Aorta (tissue), 5 donors: ENCODE results near the gene SORBS1. TPM values are rescaled to one million over a fixed set of nuclear protein-coding genes. Genes with fewer than 3 reads are reported as not detected.

ENCODE experiments used
- ATAC-seq: fragments of 200-7000 bp; cut with Tn5 transposase; one replicate; pipeline ENCODE4 v1.9.1; 2022; ENCODE audit warnings: moderate library complexity; ENCODE audit not compliant: low FRiP score
- DNase-seq, 2 donors: peaks; one replicate each; pipeline ENCODE4 v3.0.0-alpha.2; 2020
- H3K27ac ChIP-seq, 2 donors: one replicate each; pipeline ENCODE4 v1.5.1; 2013; ENCODE audit warnings: low read length in 2 of 2, mild to moderate bottlenecking in 2 of 2, moderate library complexity in 2 of 2, control low read depth in 1 of 2, inconsistent platforms in 1 of 2, low read depth in 1 of 2
- H3K27me3 ChIP-seq, 2 donors: one replicate each; pipeline ENCODE4 v1.6.1; 2013; ENCODE audit warnings: control low read depth in 1 of 2, low read length in 1 of 2, mild to moderate bottlenecking in 1 of 2, moderate library complexity in 1 of 2; ENCODE audit not compliant: insufficient read depth in 2 of 2, control insufficient read depth in 1 of 2
- H3K36me3 ChIP-seq, 2 donors: one replicate each; pipeline ENCODE4 v1.6.1; 2013; ENCODE audit warnings: control low read depth in 1 of 2, low read length in 1 of 2, mild to moderate bottlenecking in 1 of 2; ENCODE audit not compliant: insufficient read depth in 2 of 2, control insufficient read depth in 1 of 2
- H3K4me1 ChIP-seq, 2 donors: one replicate each; pipeline ENCODE4 v1.6.1; 2013; ENCODE audit warnings: low read length in 2 of 2, control low read depth in 1 of 2, mild to moderate bottlenecking in 1 of 2, moderate library complexity in 1 of 2; ENCODE audit not compliant: insufficient read depth in 2 of 2, control insufficient read depth in 1 of 2
- H3K4me3 ChIP-seq, 2 donors: one replicate each; pipeline ENCODE4 v1.5.1; 2013; ENCODE audit warnings: low read length in 2 of 2, control low read depth in 1 of 2, mild to moderate bottlenecking in 1 of 2
- H3K9me3 ChIP-seq: one replicate; pipeline ENCODE4 v1.6.1; 2013; ENCODE audit warnings: mild to moderate bottlenecking, low read length; ENCODE audit not compliant: control insufficient read depth
- WGBS, 2 donors: extraction: QIAGEN DNeasy Blood & Tissue Kit; methylation state at CpG; one replicate each; pipeline ENCODE4 v1.1.7; 2013; 5-methylcytosine and 5-hydroxymethylcytosine counted together
- intact Hi-C, 2 donors: fragments of 100-400 bp; cut with DNase I; formaldehyde crosslinking; loops; one replicate each; pipeline versions ENCODE4 v1.14.2 to v1.15.0; 2022
- polyA plus RNA-seq, 2 donors: library from polyadenylated mRNA; stranded (reverse); fragments of 200-250 nt; gene quantifications; one replicate each; pipeline ENCODE4 v1.2.3, GENCODE V29; 2013
- total RNA-seq, 2 donors: library from RNA; stranded (reverse); fragmentation: NEBNext Ultra II Directional; extraction: Animal tissue kit (Norgen Biotek cat#: 25700); gene quantifications; one replicate each; pipeline ENCODE4 v1.2.1, GENCODE V29; 2021
- donor health status: healthy with polysubstance abuse.
- donor health status: Bipolar disorder and iron deficiency.
- donor health status: DM: no; HTN: no; CAD: no.
- donor health status: DM: no; HTN: no; CAD: no.
- donor health status: DM: yes; HTN: yes; CAD: no.

SORBS1 gene
- total and polyA plus RNA-seq, 4 donors: 371 to 1,478 (median 482) TPM

DNA sequence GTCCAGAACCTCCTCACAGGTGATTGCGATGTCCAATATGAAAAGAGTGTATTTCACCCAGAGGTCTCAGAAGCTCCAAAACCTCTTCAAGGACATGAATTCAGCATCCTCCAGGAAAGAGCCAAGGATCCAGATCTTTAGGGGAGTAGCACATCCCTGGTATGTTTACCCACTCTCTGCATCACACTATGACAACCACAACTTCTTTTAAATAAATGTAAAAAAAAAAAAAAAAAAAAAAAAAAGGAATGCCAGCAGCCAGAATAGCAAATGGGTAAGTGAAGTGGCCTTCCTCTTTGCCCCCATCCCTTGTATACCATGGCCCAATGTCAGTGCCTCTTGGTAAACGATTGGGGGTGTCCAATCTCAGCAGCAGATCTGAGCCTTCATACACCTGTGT is 67.3 kb downstream of the SORBS1 start:
- peaks cover 2 to 18% of the 10 kb centered on the region in 2 donors for H3K4me1 ChIP-seq
- no peak overlapping the region for H3K4me3 ChIP-seq
- peaks cover 0 to 2% of the 10 kb centered on the region in 2 donors for H3K36me3 ChIP-seq
- intact Hi-C loops: no loop called here
- ATAC-seq (peak; percentile 31), DNase-seq (no peak)
- WGBS, 2 donors: 66 to 73% methylated on average over 2 of the region's 2 CpGs
- no peaks in the 10 kb centered on the region for H3K9me3 ChIP-seq
- peak overlapping the region; percentile 34 to 71 for H3K27ac ChIP-seq
- no peaks in the 10 kb centered on the region for H3K27me3 ChIP-seq

DNA sequence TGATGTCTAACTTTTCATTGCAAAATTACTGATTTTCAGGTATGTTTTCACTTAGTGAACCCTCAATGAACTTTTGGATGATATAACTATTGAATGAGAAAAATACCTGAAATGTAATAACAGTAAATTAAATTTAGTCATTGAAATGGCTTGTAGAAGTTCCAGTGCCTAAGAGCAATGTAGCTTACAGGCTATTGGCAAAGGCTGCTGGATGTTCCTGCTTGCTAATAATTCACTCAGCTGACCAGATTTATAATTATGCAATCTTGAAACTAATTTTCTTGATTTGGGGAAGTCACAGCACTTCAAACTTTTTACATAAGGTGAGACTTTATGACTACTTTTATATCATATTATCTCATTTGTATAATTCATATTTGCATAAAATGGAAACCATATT is 73.2 kb downstream of the SORBS1 start:
- no peak for ATAC-seq
- Histone ChIP-seq H3K4me1 (peaks cover 0 to 26% of the 10 kb centered on the region in 2 donors), H3K27ac (no peak overlapping the region)

DNA sequence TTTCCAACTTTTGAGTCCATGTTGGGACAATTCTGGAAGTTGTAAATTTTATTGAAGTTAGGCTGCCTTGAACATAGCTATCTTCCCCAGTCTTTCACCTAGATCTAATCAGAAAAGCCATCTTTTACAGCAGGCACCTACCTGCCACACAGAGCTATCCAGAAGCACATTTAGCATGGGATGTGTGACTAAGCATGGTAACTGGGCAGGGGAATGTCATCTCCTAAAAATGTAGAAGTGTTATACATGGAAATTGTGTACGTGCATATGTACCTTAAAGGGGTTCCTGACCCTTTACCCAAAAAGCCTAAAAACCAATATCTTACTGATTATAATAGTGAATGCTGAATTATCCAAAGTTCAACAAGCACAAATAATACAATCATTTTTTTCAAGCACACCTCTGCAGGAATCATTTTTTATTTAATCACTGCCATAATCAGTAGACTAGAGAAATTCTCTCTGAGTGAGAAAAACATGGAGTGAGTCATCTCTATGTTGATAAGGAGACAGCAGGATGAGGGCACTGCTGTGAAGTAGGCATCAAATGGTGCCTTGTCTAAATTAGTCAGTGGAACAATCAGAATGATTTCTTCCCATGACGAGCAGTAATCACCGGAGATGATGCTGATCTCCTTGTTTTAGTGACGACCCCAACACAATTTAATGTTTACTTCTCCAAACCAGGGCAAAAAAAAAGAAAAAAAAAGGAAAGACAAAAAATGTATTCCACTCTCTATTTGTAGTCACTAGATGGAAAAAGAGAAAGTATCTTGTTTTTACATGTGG is 75.9 kb downstream of the SORBS1 start:
- intact Hi-C loops: no loop called here
- ATAC-seq (no peak), DNase-seq (no peak)
- Histone ChIP-seq H3K4me1 (peaks cover 8 to 24% of the 10 kb centered on the region in 2 donors), H3K27me3 (no peaks in the 10 kb centered on the region), H3K9me3 (no peaks in the 10 kb centered on the region), H3K36me3 (peaks cover 3 to 10% of the 10 kb centered on the region in 2 donors), H3K4me3 (no peak overlapping the region), H3K27ac (peak overlapping the region in 1 of 2 donors; percentile 63)
- WGBS, 2 donors: 68 to 71% methylated on average over 4 of the region's 4 CpGs

More for the DNA sequence above, 73.2 kb downstream of the SORBS1 start:
- H3K4me3 ChIP-seq: no peak overlapping the region
- H3K9me3 ChIP-seq: no peaks in the 10 kb centered on the region
- DNase-seq: no peak
- H3K36me3 ChIP-seq: peaks cover 2 to 10% of the 10 kb centered on the region in 2 donors
- intact Hi-C loops: no loop called here
- H3K27me3 ChIP-seq: no peaks in the 10 kb centered on the region

DNA sequence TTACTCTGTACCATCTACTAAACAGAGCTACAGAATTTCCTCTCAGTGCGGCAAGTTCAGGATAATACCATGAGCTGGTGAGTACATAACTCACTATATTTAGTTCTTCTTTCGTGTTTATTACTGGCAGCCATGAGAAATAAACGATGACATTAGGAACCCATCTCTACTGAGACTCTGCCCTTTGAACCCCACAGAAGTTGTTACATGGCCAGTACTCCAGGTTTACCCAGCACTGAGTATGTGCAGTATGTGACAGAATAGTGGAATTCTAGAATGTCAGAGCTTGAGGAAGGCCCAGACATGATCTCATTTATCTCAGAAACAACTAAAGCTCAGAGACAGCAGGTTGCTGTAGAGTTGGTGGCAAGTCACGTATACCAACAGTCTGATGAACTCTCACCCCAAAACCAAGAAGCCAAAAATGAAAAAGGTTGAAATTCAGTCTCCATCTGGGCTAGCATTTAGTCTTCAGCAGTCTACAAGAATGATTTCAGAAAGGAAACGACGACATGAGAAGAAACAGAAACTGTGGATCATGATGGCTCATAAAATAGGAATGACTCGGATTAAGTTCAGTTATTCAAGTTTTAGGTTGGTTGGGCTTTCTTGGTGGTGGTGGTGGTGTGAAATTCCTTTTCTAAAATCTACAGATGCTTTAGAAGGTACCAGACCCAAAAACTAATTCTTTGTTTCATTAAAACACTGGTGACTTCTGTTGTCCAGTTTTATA is 78.5 kb downstream of the SORBS1 start:
- DNase-seq (no peak), ATAC-seq (no peak)
- H3K27ac ChIP-seq: peak overlapping the region; percentile 93 to 94
- no peaks in the 10 kb centered on the region for H3K9me3 ChIP-seq
- H3K27me3 ChIP-seq: no peaks in the 10 kb centered on the region
- WGBS, 2 donors: 52% methylated on average over 7 of the region's 7 CpGs
- peaks cover 3 to 4% of the 10 kb centered on the region in 2 donors for H3K36me3 ChIP-seq
- intact Hi-C loops: no loop called here
- no peak overlapping the region for H3K4me3 ChIP-seq
- H3K4me1 ChIP-seq: peaks cover 17 to 18% of the 10 kb centered on the region in 2 donors

DNA sequence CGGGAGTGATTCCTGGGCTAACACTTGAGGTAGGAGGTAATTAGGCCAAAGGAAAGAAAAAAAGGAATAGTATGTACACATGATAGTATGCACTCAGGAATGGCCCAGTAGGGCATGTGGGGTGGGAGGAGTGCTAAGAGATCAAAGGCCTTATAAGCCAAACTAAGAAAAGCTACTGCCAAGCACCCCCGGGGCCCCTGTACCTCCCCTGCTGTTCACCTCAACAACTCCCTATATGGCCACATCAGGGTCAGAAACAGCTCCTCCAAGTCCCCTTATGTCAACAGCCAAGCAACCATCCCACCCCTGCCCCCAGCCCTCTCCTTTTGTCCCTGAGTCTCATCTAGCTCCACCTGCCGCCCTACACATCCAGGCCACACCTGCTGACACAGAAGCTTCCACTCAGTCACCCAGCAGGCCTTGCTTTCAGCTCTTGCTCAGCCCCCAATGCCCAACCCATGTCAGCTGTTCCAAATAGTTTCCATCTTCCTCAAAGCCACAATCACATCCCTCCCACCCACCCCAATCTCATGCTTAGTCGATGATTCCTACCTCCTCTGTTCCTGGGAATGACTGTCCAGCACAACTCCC is 80.2 kb downstream of the SORBS1 start:
- Histone ChIP-seq H3K36me3 (peaks cover 0 to 3% of the 10 kb centered on the region in 2 donors), H3K9me3 (no peaks in the 10 kb centered on the region), H3K4me1 (peaks cover 10 to 18% of the 10 kb centered on the region in 2 donors), H3K4me3 (no peak overlapping the region), H3K27ac (peak overlapping the region; percentile 57 to 82), H3K27me3 (no peaks in the 10 kb centered on the region)
- intact Hi-C loops: no loop called here
- no peak for DNase-seq
- 40 to 47% methylated on average over 4 of the region's 4 CpGs for WGBS, 2 donors
- no peak for ATAC-seq

DNA sequence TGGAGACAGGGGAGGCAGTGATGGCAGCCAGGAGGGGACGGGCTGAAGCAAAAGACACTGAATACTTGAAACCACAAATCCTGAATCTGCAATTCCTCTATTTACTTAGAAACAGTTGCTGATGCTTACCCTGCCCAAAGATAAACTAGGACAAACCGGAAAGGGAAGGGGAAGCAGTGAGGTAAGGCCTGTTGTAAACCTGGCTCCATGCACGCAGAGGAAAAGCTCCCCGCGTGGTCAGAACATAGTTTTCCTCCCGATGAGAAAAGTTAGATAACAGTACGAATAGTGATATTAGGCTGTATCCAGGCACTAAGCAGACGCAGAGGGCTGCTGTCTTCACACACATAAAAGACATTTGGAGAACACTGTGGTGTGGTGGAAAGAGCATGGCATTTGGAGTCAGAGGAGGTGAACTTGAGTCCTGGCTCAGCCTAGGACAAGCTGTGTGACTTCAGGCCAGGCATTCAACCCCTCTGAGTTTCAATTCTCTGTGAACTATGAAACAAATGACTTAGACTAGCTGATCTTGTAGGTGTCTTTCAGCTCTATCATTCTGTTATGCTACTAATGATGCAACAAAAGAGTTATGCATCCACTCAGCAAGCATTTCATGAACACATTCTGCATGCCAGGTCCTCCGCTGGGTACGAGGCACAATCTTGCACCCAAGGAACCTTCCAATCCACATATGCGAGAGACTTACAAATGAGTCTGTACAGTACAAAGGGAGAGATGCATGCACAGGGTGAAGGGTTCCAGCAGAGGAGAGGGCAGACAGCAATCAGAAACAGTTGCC is 80.9 kb downstream of the SORBS1 start:
- Histone ChIP-seq H3K4me1 (peaks cover 7 to 18% of the 10 kb centered on the region in 2 donors), H3K4me3 (no peak overlapping the region), H3K36me3 (peaks cover 0 to 1% of the 10 kb centered on the region in 2 donors), H3K9me3 (no peaks in the 10 kb centered on the region), H3K27me3 (no peaks in the 10 kb centered on the region), H3K27ac (peak overlapping the region; percentile 64 to 82)
- DNase-seq (no peak), ATAC-seq (peak; percentile 52)
- intact Hi-C loops: no loop called here
- 15 to 17% methylated on average over 11 of the region's 11 CpGs for WGBS, 2 donors

DNA sequence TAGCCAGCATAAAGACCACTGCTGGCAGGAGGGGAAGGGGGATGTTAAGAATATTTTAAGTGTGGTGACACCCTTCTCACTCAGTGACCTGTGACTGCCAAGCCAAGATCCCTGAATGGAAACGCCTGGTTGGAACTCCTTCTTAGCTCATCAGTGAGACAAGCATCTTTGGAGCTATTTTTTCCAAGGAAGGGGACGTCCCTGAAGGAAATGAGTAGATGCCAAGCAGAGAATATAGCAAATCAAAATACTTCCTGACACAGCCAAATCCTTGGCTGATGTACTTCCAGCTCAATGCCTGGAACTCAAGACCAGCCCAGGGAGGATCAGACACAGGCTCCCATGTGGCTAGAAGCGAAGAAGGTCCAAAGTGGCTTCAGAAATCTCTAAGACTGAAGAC is 82.2 kb downstream of the SORBS1 start:
- intact Hi-C loops: loop anchor here in 1 of 2 donors (5.0 kb wide), 1 partner anchor 33 kb away; no protein-coding TSS in a partner anchor
- Histone ChIP-seq H3K27me3 (no peaks in the 10 kb centered on the region), H3K27ac (peak overlapping the region; percentile 99 to 100), H3K9me3 (no peaks in the 10 kb centered on the region), H3K36me3 (peaks cover 0 to 1% of the 10 kb centered on the region in 2 donors), H3K4me3 (no peak overlapping the region), H3K4me1 (peaks cover 15 to 18% of the 10 kb centered on the region in 2 donors)
- WGBS, 2 donors: 20 to 22% methylated on average over 3 of the region's 3 CpGs
- DNase-seq (peak in 1 of 2 donors; percentile 52), ATAC-seq (peak; percentile 57)

DNA sequence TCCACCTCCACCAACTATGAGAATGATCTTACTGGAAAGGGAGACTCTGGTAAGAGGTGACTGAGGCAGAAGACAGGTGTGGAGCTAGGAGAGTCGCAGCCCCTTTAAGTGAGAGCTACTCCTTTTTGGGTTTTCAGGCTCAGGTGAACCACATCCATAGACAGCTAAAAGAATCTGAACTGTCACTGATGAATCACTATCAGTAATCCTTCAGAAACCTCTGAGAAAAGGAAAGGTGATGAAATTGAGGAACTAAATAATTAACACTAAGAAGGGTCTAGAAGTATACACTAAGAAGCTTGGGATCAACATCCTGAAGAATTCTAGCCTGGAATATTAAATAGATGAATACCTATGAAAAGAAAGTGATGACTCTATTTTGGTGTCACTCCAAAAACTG is 83.0 kb downstream of the SORBS1 start:
- Histone ChIP-seq H3K27me3 (no peaks in the 10 kb centered on the region), H3K4me3 (no peak overlapping the region), H3K4me1 (peaks cover 15 to 18% of the 10 kb centered on the region in 2 donors), H3K9me3 (no peaks in the 10 kb centered on the region), H3K27ac (peak overlapping the region; percentile 99 to 100), H3K36me3 (peaks cover 0 to 1% of the 10 kb centered on the region in 2 donors)
- no peak for DNase-seq
- intact Hi-C loops: loop anchor here in 1 of 2 donors (5.0 kb wide), 1 partner anchor 34 kb away; no protein-coding TSS in a partner anchor
- no peak for ATAC-seq
- WGBS, 2 donors: 93 to 99% methylated on average over 1 of the region's 1 CpG
